ENCODE measurements around the gene ZNHIT2. TPM values are rescaled to one million over a fixed set of nuclear protein-coding genes. Genes with fewer than 3 reads are reported as not detected.
A peak's percentile ranks its signal among the peaks of the same experiment; 100 is the strongest.

Gene ZNHIT2
- total and polyA plus RNA-seq, 2 of the 13 experiments (the other 11 are each of a cell fraction or from before 2014, with no cell fraction given), result 1.1 to 6.5 TPM

GRCh38 chr11:65095974-65096806, 21.3 kb downstream of the ZNHIT2 start, which contains the start of gene VPS51 (continued):
- TF ChIP-seq ZNF770 (CRISPR knock-in tag; IDR thresholded peaks at IDR 0.05) (peak; percentile 68), PHF20 (CRISPR knock-in tag; IDR thresholded peaks at IDR 0.05) (peak; percentile 99), MBD4 (IDR thresholded peaks at IDR 0.05; ENCODE audit: borderline replicate concordance, low read length) (no peak), ZNF430 (CRISPR knock-in tag; IDR thresholded peaks at IDR 0.05) (peak; percentile 73; the same call in 1 of the 2 replicates), CBFB (CRISPR knock-in tag; IDR thresholded peaks at IDR 0.05) (no peak; the same call in 1 of the 2 replicates), CENPT (CRISPR knock-in tag; IDR thresholded peaks at IDR 0.05; ENCODE audit: low read depth) (no peak), ZNF224 (CRISPR knock-in tag; IDR thresholded peaks at IDR 0.05) (peak; percentile 67; the same call in 1 of the 2 replicates), ZKSCAN1 (IDR thresholded peaks at IDR 0.05; ENCODE audit: low read length) (peak; percentile 94), FOXO4 (CRISPR knock-in tag; conservative IDR thresholded peaks at IDR 0.05) (no peak), MAFG (CRISPR knock-in tag; IDR thresholded peaks at IDR 0.05) (no peak), DPF2 (CRISPR knock-in tag; IDR thresholded peaks at IDR 0.05; ENCODE audit: borderline replicate concordance, low read depth) (no peak), HCFC1 (IDR thresholded peaks at IDR 0.05; ENCODE audit: low read depth, low read length) (peak; percentile 98), POLR2G (IDR thresholded peaks at IDR 0.05; ENCODE audit: low read depth, low read length) (peak; percentile 93), ZSCAN9 (CRISPR knock-in tag; IDR thresholded peaks at IDR 0.05; ENCODE audit: borderline replicate concordance) (no peak), NCOA2 (CRISPR knock-in tag; IDR thresholded peaks at IDR 0.05) (peak; percentile 48; the same call in 1 of the 2 replicates), ZNF547 (CRISPR knock-in tag; IDR thresholded peaks at IDR 0.05) (peak; percentile 54; the same call in 1 of the 2 replicates), ZNF720 (CRISPR knock-in tag; IDR thresholded peaks at IDR 0.05) (no peak), PHF21A (CRISPR knock-in tag; IDR thresholded peaks at IDR 0.05) (peak; percentile 77; the same call in 1 of the 2 replicates), NR2F6 (IDR thresholded peaks at IDR 0.05) (peak; percentile 59), NR2F6 (CRISPR knock-in tag; IDR thresholded peaks at IDR 0.05) (peak; percentile 77), ELF4 (CRISPR knock-in tag; IDR thresholded peaks at IDR 0.05; ENCODE audit: borderline replicate concordance) (peak; percentile 81; the same call in 1 of the 2 replicates), DR1 (CRISPR knock-in tag; IDR thresholded peaks at IDR 0.05) (peak; percentile 35; the same call in 1 of the 2 replicates)
- TF ChIP-seq, protein P1, sequence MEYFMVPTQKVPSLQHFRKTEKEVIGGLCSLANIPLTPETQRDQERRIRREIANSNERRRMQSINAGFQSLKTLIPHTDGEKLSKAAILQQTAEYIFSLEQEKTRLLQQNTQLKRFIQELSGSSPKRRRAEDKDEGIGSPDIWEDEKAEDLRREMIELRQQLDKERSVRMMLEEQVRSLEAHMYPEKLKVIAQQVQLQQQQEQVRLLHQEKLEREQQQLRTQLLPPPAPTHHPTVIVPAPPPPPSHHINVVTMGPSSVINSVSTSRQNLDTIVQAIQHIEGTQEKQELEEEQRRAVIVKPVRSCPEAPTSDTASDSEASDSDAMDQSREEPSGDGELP (IDR thresholded peaks at IDR 0.05; ENCODE audit: borderline replicate concordance, low read depth), result 0 out of 2 replicates have a peak, but pooled peaks have one; percentile 17
- TF ChIP-seq, protein P2, sequence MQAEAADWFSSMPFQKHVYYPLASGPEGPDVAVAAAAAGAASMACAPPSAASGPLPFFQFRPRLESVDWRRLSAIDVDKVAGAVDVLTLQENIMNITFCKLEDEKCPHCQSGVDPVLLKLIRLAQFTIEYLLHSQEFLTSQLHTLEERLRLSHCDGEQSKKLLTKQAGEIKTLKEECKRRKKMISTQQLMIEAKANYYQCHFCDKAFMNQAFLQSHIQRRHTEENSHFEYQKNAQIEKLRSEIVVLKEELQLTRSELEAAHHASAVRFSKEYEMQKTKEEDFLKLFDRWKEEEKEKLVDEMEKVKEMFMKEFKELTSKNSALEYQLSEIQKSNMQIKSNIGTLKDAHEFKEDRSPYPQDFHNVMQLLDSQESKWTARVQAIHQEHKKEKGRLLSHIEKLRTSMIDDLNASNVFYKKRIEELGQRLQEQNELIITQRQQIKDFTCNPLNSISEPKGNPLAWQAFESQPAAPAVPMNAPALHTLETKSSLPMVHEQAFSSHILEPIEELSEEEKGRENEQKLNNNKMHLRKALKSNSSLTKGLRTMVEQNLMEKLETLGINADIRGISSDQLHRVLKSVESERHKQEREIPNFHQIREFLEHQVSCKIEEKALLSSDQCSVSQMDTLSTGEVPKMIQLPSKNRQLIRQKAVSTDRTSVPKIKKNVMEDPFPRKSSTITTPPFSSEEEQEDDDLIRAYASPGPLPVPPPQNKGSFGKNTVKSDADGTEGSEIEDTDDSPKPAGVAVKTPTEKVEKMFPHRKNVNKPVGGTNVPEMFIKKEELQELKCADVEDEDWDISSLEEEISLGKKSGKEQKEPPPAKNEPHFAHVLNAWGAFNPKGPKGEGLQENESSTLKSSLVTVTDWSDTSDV (CRISPR knock-in tag; IDR thresholded peaks at IDR 0.05), result 0 out of 2 replicates have a peak, but pooled peaks have one; percentile 61
